Measurements from ENCODE around the gene BAK1. TPM values are rescaled to one million over a fixed set of nuclear protein-coding genes. Genes with fewer than 3 reads are reported as not detected.

Gene BAK1
- total and polyA plus RNA-seq, 2 of the 13 experiments (the other 11 are each of a cell fraction or from before 2014, with no cell fraction given), result 15.0 to 23.8 TPM

GRCh38 chr6:33585403-33586107, 5.5 kb upstream of the BAK1 start (continued):
- TF ChIP-seq JUN (CRISPR knock-in tag; IDR thresholded peaks at IDR 0.05) (no peak), PREB (CRISPR knock-in tag; IDR thresholded peaks at IDR 0.05) (no peak), ZNF790 (CRISPR knock-in tag; IDR thresholded peaks at IDR 0.05; ENCODE audit: borderline replicate concordance) (no peak), BRCA1 (CRISPR knock-in tag; IDR thresholded peaks at IDR 0.05) (no peak), ZBTB49 (CRISPR knock-in tag; IDR thresholded peaks at IDR 0.05; ENCODE audit: borderline replicate concordance) (0 out of 2 replicates have a peak, but pooled peaks have one; percentile 30), SNAI1 (CRISPR knock-in tag; IDR thresholded peaks at IDR 0.05; ENCODE audit: borderline replicate concordance) (no peak), ZNF556 (CRISPR knock-in tag; IDR thresholded peaks at IDR 0.05; ENCODE audit: borderline replicate concordance) (no peak), ZNF468 (CRISPR knock-in tag; IDR thresholded peaks at IDR 0.05) (no peak), MTA1 (CRISPR knock-in tag; IDR thresholded peaks at IDR 0.05; ENCODE audit: borderline replicate concordance) (peak; percentile 23; the same call in 1 of the 2 replicates), ZNF776 (CRISPR knock-in tag; IDR thresholded peaks at IDR 0.05) (peak; percentile 46; the same call in 1 of the 2 replicates), ZNF34 (CRISPR knock-in tag; IDR thresholded peaks at IDR 0.05; ENCODE audit: borderline replicate concordance) (no peak), SMAD1 (CRISPR knock-in tag; IDR thresholded peaks at IDR 0.05; ENCODE audit: borderline replicate concordance, low read depth) (peak; percentile 86; the same call in 1 of the 2 replicates), KDM5B (CRISPR knock-in tag; IDR thresholded peaks at IDR 0.05; ENCODE audit: borderline replicate concordance) (peak; percentile 51; the same call in 1 of the 2 replicates), TEAD3 (CRISPR knock-in tag; optimal IDR thresholded peaks at IDR 0.05; ENCODE audit: borderline replicate concordance) (peak; percentile 72), HIVEP1 (CRISPR knock-in tag; IDR thresholded peaks at IDR 0.05) (no peak), ZGPAT (CRISPR knock-in tag; IDR thresholded peaks at IDR 0.05) (peak; percentile 62), POLR2AphosphoS2 (IDR thresholded peaks at IDR 0.05; ENCODE audit: low read depth, low read length) (no peak), PITX1 (CRISPR knock-in tag; IDR thresholded peaks at IDR 0.05) (no peak), HES4 (CRISPR knock-in tag; IDR thresholded peaks at IDR 0.05; ENCODE audit: borderline replicate concordance) (no peak), JUND (CRISPR knock-in tag; IDR thresholded peaks at IDR 0.05) (peak; percentile 44; the same call in 1 of the 2 replicates), ATF6 (CRISPR knock-in tag; conservative IDR thresholded peaks at IDR 0.05) (no peak; the same call in 1 of the 2 replicates), E2F5 (CRISPR knock-in tag; conservative IDR thresholded peaks at IDR 0.05) (no peak)

All from HepG2 (cell line).